Breast epithelium (tissue), 4 donors: Measurements from ENCODE around the gene LDLRAD4. TPM values are rescaled to one million over a fixed set of nuclear protein-coding genes. Genes with fewer than 3 reads are reported as not detected.

Experiments used
- DNase-seq, 2 donors: peaks; one replicate each; pipeline ENCODE4 v3.0.0-alpha.2; 2019; ENCODE audit warnings: low spot score in 2 of 2
- H3K27ac ChIP-seq, 2 donors: fragments of 200-600 bp; sonication (generic) in 1 of 2; one replicate each; pipeline ENCODE4 v1.5.1; 2016 to 2019; ENCODE audit warnings: mild to moderate bottlenecking in 1 of 2
- H3K27me3 ChIP-seq, 2 donors: fragments of 200-600 bp; sonication (generic) in 1 of 2; one replicate each; pipeline versions ENCODE4 v1.5.1 to v1.6.0; 2017 to 2019; ENCODE audit warnings: control low read depth in 1 of 2, mild to moderate bottlenecking in 1 of 2
- H3K36me3 ChIP-seq: fragments of 200-600 bp; one replicate; pipeline ENCODE4 v1.5.1; 2019
- H3K4me1 ChIP-seq, 2 donors: fragments of 200-600 bp; sonication (generic); one replicate each; pipeline ENCODE4 v1.5.1; 2016 to 2019; ENCODE audit warnings: control low read depth in 1 of 2
- H3K4me3 ChIP-seq, 3 donors: fragments of 200-600 bp; sonication (generic); 1 replicate in 2 of 3; 2 replicates in 1 of 3; pipeline ENCODE4 v1.5.1; 2016 to 2019; ENCODE audit warnings: mild to moderate bottlenecking in 3 of 3, moderate library complexity in 2 of 3
- H3K9me3 ChIP-seq, 2 donors: fragments of 200-600 bp; sonication (generic) in 1 of 2; one replicate each; pipeline ENCODE4 v1.5.1; 2016 to 2019; ENCODE audit warnings: control low read depth in 1 of 2
- POLR2A ChIP-seq: fragments of 450-650 bp; IDR thresholded peaks from one replicate; pipeline ENCODE4 v1.6.1; 2016; ENCODE audit warnings: antibody characterized with exemption, mild to moderate bottlenecking, moderate library complexity
- POLR2AphosphoS5 ChIP-seq, 3 donors: sonication (generic); formaldehyde crosslinking; IDR thresholded peaks; one replicate each; pipeline ENCODE4 v1.6.1; 2017; ENCODE audit warnings: antibody characterized with exemption in 3 of 3
- intact Hi-C: fragments of 100-400 bp; cut with DNase I; formaldehyde crosslinking; loops from one replicate; pipeline ENCODE4 v1.15.1; 2023; ENCODE audit warnings: low total_unique reads
- total RNA-seq, 3 donors: library from RNA; depleted of rRNA; stranded (reverse); fragments of >200 nt; gene quantifications; one replicate each; pipeline ENCODE4 v1.1.0, GENCODE V29; 2016
- TF ChIP-seq, protein P1 (sequence below), 3 donors: fragments of 450-650 bp; IDR thresholded peaks; one replicate each; pipeline ENCODE4 v1.5.1; 2016 to 2017; ENCODE audit warnings: antibody characterized with exemption in 3 of 3, mild to moderate bottlenecking in 3 of 3, moderate library complexity in 3 of 3

Gene LDLRAD4
- total RNA-seq, 3 donors from 2014 or later: 28.5 to 94.3 (median 42.9) TPM

GRCh38 chr18:13614641-13615288, 396.2 kb downstream of the LDLRAD4 start:
- H3K27me3 ChIP-seq: no peaks in the 10 kb centered on the region
- peak overlapping the region in 1 of 2 donors; percentile 33 for H3K27ac ChIP-seq
- DNase-seq: no peak
- H3K4me1 ChIP-seq: peaks cover 0 to 3% of the 10 kb centered on the region in 2 donors
- H3K36me3 ChIP-seq: no peaks in the 10 kb centered on the region
- TF ChIP-seq POLR2AphosphoS5 (IDR thresholded peaks at IDR 0.05): no peak
- TF ChIP-seq, protein P1, sequence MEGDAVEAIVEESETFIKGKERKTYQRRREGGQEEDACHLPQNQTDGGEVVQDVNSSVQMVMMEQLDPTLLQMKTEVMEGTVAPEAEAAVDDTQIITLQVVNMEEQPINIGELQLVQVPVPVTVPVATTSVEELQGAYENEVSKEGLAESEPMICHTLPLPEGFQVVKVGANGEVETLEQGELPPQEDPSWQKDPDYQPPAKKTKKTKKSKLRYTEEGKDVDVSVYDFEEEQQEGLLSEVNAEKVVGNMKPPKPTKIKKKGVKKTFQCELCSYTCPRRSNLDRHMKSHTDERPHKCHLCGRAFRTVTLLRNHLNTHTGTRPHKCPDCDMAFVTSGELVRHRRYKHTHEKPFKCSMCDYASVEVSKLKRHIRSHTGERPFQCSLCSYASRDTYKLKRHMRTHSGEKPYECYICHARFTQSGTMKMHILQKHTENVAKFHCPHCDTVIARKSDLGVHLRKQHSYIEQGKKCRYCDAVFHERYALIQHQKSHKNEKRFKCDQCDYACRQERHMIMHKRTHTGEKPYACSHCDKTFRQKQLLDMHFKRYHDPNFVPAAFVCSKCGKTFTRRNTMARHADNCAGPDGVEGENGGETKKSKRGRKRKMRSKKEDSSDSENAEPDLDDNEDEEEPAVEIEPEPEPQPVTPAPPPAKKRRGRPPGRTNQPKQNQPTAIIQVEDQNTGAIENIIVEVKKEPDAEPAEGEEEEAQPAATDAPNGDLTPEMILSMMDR (IDR thresholded peaks at IDR 0.05): no peak
- no peak for TF ChIP-seq POLR2A
- no peak overlapping the region for H3K4me3 ChIP-seq
- intact Hi-C loops: no loop called here
- H3K9me3 ChIP-seq: no peaks in the 10 kb centered on the region

- Histone ChIP-seq H3K9me3 (no peaks in the 10 kb centered on the region), H3K36me3 (no peaks in the 10 kb centered on the region), H3K27ac (peak overlapping the region in 1 of 2 donors; percentile 33), H3K27me3 (no peaks in the 10 kb centered on the region), H3K4me1 (peaks cover 0 to 1% of the 10 kb centered on the region in 2 donors), H3K4me3 (no peak overlapping the region)
- no peak for DNase-seq
- intact Hi-C loops: no loop called here
- TF ChIP-seq POLR2AphosphoS5 (IDR thresholded peaks at IDR 0.05) (no peak), POLR2A (no peak)
- TF ChIP-seq, protein P1 (IDR thresholded peaks at IDR 0.05): no peak
Measured at GRCh38 chr18:13615432-13615861, 396.9 kb downstream of the LDLRAD4 start.

GRCh38 chr18:13616041-13616440, 397.5 kb downstream of the LDLRAD4 start:
- no peak overlapping the region for H3K4me3 ChIP-seq
- intact Hi-C loops: no loop called here
- no peaks in the 10 kb centered on the region for H3K36me3 ChIP-seq
- no peaks in the 10 kb centered on the region for H3K27me3 ChIP-seq
- no peak for TF ChIP-seq POLR2A
- TF ChIP-seq, protein P1 (IDR thresholded peaks at IDR 0.05): no peak
- no peak for TF ChIP-seq POLR2AphosphoS5 (IDR thresholded peaks at IDR 0.05)
- no peaks in the 10 kb centered on the region for H3K9me3 ChIP-seq
- H3K27ac ChIP-seq: no peak overlapping the region
- DNase-seq: no peak
- no peaks in the 10 kb centered on the region for H3K4me1 ChIP-seq

- no peaks in the 10 kb centered on the region for H3K27me3 ChIP-seq
- no peak for DNase-seq
- no peaks in the 10 kb centered on the region for H3K4me1 ChIP-seq
- H3K27ac ChIP-seq: no peak overlapping the region
- TF ChIP-seq, protein P1 (IDR thresholded peaks at IDR 0.05): no peak
- no peak for TF ChIP-seq POLR2AphosphoS5 (IDR thresholded peaks at IDR 0.05)
- no peak for TF ChIP-seq POLR2A
- no peak overlapping the region for H3K4me3 ChIP-seq
- intact Hi-C loops: no loop called here
- H3K9me3 ChIP-seq: no peaks in the 10 kb centered on the region
- no peaks in the 10 kb centered on the region for H3K36me3 ChIP-seq
Measured at GRCh38 chr18:13616525-13617035, 398.0 kb downstream of the LDLRAD4 start.

- TF ChIP-seq, protein P1 (IDR thresholded peaks at IDR 0.05): no peak
- TF ChIP-seq POLR2AphosphoS5 (IDR thresholded peaks at IDR 0.05): no peak
- TF ChIP-seq POLR2A: no peak
- no peaks in the 10 kb centered on the region for H3K27me3 ChIP-seq
- H3K4me3 ChIP-seq: no peak overlapping the region
- intact Hi-C loops: no loop called here
- H3K4me1 ChIP-seq: no peaks in the 10 kb centered on the region
- no peak for DNase-seq
- no peaks in the 10 kb centered on the region for H3K9me3 ChIP-seq
- no peaks in the 10 kb centered on the region for H3K36me3 ChIP-seq
- no peak overlapping the region for H3K27ac ChIP-seq
Measured at GRCh38 chr18:13617826-13618515, 399.4 kb downstream of the LDLRAD4 start.
